HG03025 (cell line): ENCODE measurements around the gene PRCD.

ENCODE experiments used
- ATAC-seq: cut with Tn5 transposase; IDR thresholded peaks from one replicate; pipeline ENCODE4 v1.9.1; 2021; ENCODE audit warnings: mild to moderate bottlenecking, moderate library complexity; ENCODE audit not compliant: unreplicated experiment, low FRiP score

Gene PRCD

GRCh38 chr17:76539631-76540271, at the start of gene PRCD:
TSS of gene PRCD (plus strand) at chr17:76540044. CDS start at chr17:76540142, 98 bp downstream.
- ATAC-seq, result no peak

- ATAC-seq, result no peak
Observed at GRCh38 chr17:76490112-76490710, 49.6 kb upstream of the PRCD start.

GRCh38 chr17:76491271-76492122, 48.3 kb upstream of the PRCD start:
- ATAC-seq, result no peak

- ATAC-seq, result peak; percentile 42
Observed at GRCh38 chr17:76492123-76492988, 47.5 kb upstream of the PRCD start.

- ATAC-seq, result peak; percentile 11
Observed at GRCh38 chr17:76492989-76493501, 46.8 kb upstream of the PRCD start.

- ATAC-seq, result no peak
Observed at GRCh38 chr17:76493505-76494167, 46.2 kb upstream of the PRCD start.

- ATAC-seq, result no peak
Observed at GRCh38 chr17:76495663-76496400, 44.0 kb upstream of the PRCD start.

- ATAC-seq, result no peak
Observed at GRCh38 chr17:76496464-76496863, 43.4 kb upstream of the PRCD start.

GRCh38 chr17:76497699-76497978, 42.2 kb upstream of the PRCD start:
- no peak for ATAC-seq

- ATAC-seq, result no peak
Observed at GRCh38 chr17:76497979-76498875, 41.6 kb upstream of the PRCD start.

GRCh38 chr17:76498876-76499251, 41.0 kb upstream of the PRCD start:
- ATAC-seq, result no peak

GRCh38 chr17:76499267-76499667, 40.6 kb upstream of the PRCD start:
- ATAC-seq, result no peak

GRCh38 chr17:76500074-76500746, 39.6 kb upstream of the PRCD start:
- peak; percentile 9 for ATAC-seq

- peak; percentile 17 for ATAC-seq
Observed at GRCh38 chr17:76500747-76501017, 39.2 kb upstream of the PRCD start.

GRCh38 chr17:76501018-76501826, 38.6 kb upstream of the PRCD start, which contains the start of gene RHBDF2:
TSS of gene RHBDF2 (minus strand) at chr17:76501423. CDS start at chr17:76481524, 19,899 bp downstream.
- ATAC-seq, result peak; percentile 59

GRCh38 chr17:76501827-76502307, 38.0 kb upstream of the PRCD start:
- ATAC-seq, result no peak
